ENCODE results near the gene TGM3. TPM values are rescaled to one million over a fixed set of nuclear protein-coding genes. Genes with fewer than 3 reads are reported as not detected.

Gene TGM3
- total RNA-seq, 2 donors from 2014 or later = not detected

GRCh38 chr20:2292416-2293110, 3.2 kb upstream of the TGM3 start:
- DNase-seq = no peak
- H3K27me3 Mint-ChIP-seq = peaks cover 35% of the 10 kb centered on the region
- no peak overlapping the region for H3K27ac Mint-ChIP-seq
- H3K4me1 Mint-ChIP-seq = no peaks in the 10 kb centered on the region
- H3K36me3 Mint-ChIP-seq (ENCODE audit: low read depth) = no peaks in the 10 kb centered on the region
- H3K9me3 ChIP-seq (ENCODE audit: control insufficient read depth, low read length, poor library complexity, severe bottlenecking) = no peaks in the 10 kb centered on the region
- ATAC-seq = peak; percentile 30
- H3K4me3 Mint-ChIP-seq = no peak overlapping the region

GRCh38 chr20:2293486-2293885, 2.3 kb upstream of the TGM3 start:
- no peak overlapping the region for H3K4me3 Mint-ChIP-seq
- peaks cover 41% of the 10 kb centered on the region for H3K27me3 Mint-ChIP-seq
- no peaks in the 10 kb centered on the region for H3K36me3 Mint-ChIP-seq (ENCODE audit: low read depth)
- no peak overlapping the region for H3K27ac Mint-ChIP-seq
- H3K9me3 ChIP-seq (ENCODE audit: control insufficient read depth, low read length, poor library complexity, severe bottlenecking) = no peaks in the 10 kb centered on the region
- no peaks in the 10 kb centered on the region for H3K4me1 Mint-ChIP-seq
- ATAC-seq = no peak
- no peak for DNase-seq

GRCh38 chr20:2293971-2294370, 1.8 kb upstream of the TGM3 start:
- Mint-ChIP-seq H3K4me3 (no peak overlapping the region), H3K36me3 (ENCODE audit: low read depth) (no peaks in the 10 kb centered on the region), H3K4me1 (no peaks in the 10 kb centered on the region), H3K27ac (no peak overlapping the region), H3K27me3 (peaks cover 45% of the 10 kb centered on the region)
- no peaks in the 10 kb centered on the region for H3K9me3 ChIP-seq (ENCODE audit: control insufficient read depth, low read length, poor library complexity, severe bottlenecking)
- DNase-seq = no peak
- ATAC-seq = no peak

GRCh38 chr20:2295286-2295685, 515 bp upstream of the TGM3 start:
- no peaks in the 10 kb centered on the region for H3K4me1 Mint-ChIP-seq
- peaks cover 46% of the 10 kb centered on the region for H3K27me3 Mint-ChIP-seq
- no peak for ATAC-seq
- no peaks in the 10 kb centered on the region for H3K36me3 Mint-ChIP-seq (ENCODE audit: low read depth)
- no peaks in the 10 kb centered on the region for H3K9me3 ChIP-seq (ENCODE audit: control insufficient read depth, low read length, poor library complexity, severe bottlenecking)
- H3K27ac Mint-ChIP-seq = no peak overlapping the region
- no peak overlapping the region for H3K4me3 Mint-ChIP-seq
- DNase-seq = no peak

GRCh38 chr20:2296524-2297356, 939 bp downstream of the TGM3 start:
- H3K4me1 Mint-ChIP-seq = no peaks in the 10 kb centered on the region
- H3K36me3 Mint-ChIP-seq (ENCODE audit: low read depth) = no peaks in the 10 kb centered on the region
- no peaks in the 10 kb centered on the region for H3K9me3 ChIP-seq (ENCODE audit: control insufficient read depth, low read length, poor library complexity, severe bottlenecking)
- H3K27me3 Mint-ChIP-seq = peaks cover 47% of the 10 kb centered on the region
- no peak for ATAC-seq
- no peak for DNase-seq
- H3K27ac Mint-ChIP-seq = no peak overlapping the region
- H3K4me3 Mint-ChIP-seq = no peak overlapping the region

- no peak overlapping the region for H3K4me3 Mint-ChIP-seq
- no peaks in the 10 kb centered on the region for H3K4me1 Mint-ChIP-seq
- no peak for DNase-seq
- no peaks in the 10 kb centered on the region for H3K9me3 ChIP-seq (ENCODE audit: control insufficient read depth, low read length, poor library complexity, severe bottlenecking)
- no peaks in the 10 kb centered on the region for H3K36me3 Mint-ChIP-seq (ENCODE audit: low read depth)
- no peak for ATAC-seq
- H3K27me3 Mint-ChIP-seq = peaks cover 47% of the 10 kb centered on the region
- no peak overlapping the region for H3K27ac Mint-ChIP-seq
Observed at GRCh38 chr20:2297357-2297728, 1.5 kb downstream of the TGM3 start.

GRCh38 chr20:2298116-2298515, 2.3 kb downstream of the TGM3 start:
- Mint-ChIP-seq H3K27ac (no peak overlapping the region), H3K4me1 (no peaks in the 10 kb centered on the region), H3K27me3 (peaks cover 52% of the 10 kb centered on the region), H3K4me3 (no peak overlapping the region), H3K36me3 (ENCODE audit: low read depth) (no peaks in the 10 kb centered on the region)
- no peaks in the 10 kb centered on the region for H3K9me3 ChIP-seq (ENCODE audit: control insufficient read depth, low read length, poor library complexity, severe bottlenecking)
- no peak for ATAC-seq
- no peak for DNase-seq

GRCh38 chr20:2298701-2299100, 2.9 kb downstream of the TGM3 start:
- ATAC-seq (no peak), DNase-seq (no peak)
- Mint-ChIP-seq H3K4me1 (no peaks in the 10 kb centered on the region), H3K36me3 (ENCODE audit: low read depth) (no peaks in the 10 kb centered on the region), H3K4me3 (no peak overlapping the region), H3K27ac (no peak overlapping the region), H3K27me3 (peaks cover 58% of the 10 kb centered on the region)
- H3K9me3 ChIP-seq (ENCODE audit: control insufficient read depth, low read length, poor library complexity, severe bottlenecking) = no peaks in the 10 kb centered on the region

- ATAC-seq = no peak
Observed at GRCh38 chr20:2299301-2299700, 3.5 kb downstream of the TGM3 start.

GRCh38 chr20:2300002-2300401, 4.2 kb downstream of the TGM3 start:
- DNase-seq = no peak

More at GRCh38 chr20:2299301-2299700, 3.5 kb downstream of the TGM3 start:
- Mint-ChIP-seq H3K4me3 (no peak overlapping the region), H3K27me3 (peaks cover 58% of the 10 kb centered on the region), H3K36me3 (ENCODE audit: low read depth) (no peaks in the 10 kb centered on the region), H3K4me1 (no peaks in the 10 kb centered on the region), H3K27ac (no peak overlapping the region)
- DNase-seq = no peak
- H3K9me3 ChIP-seq (ENCODE audit: control insufficient read depth, low read length, poor library complexity, severe bottlenecking) = no peaks in the 10 kb centered on the region

GRCh38 chr20:2300420-2300819, 4.6 kb downstream of the TGM3 start:
- no peak for ATAC-seq
- H3K27me3 Mint-ChIP-seq = peaks cover 49% of the 10 kb centered on the region

More at GRCh38 chr20:2300002-2300401, 4.2 kb downstream of the TGM3 start:
- no peaks in the 10 kb centered on the region for H3K9me3 ChIP-seq (ENCODE audit: control insufficient read depth, low read length, poor library complexity, severe bottlenecking)
- H3K27ac Mint-ChIP-seq = no peak overlapping the region
- H3K27me3 Mint-ChIP-seq = peaks cover 53% of the 10 kb centered on the region
- no peak overlapping the region for H3K4me3 Mint-ChIP-seq
- ATAC-seq = no peak
- no peaks in the 10 kb centered on the region for H3K4me1 Mint-ChIP-seq
- H3K36me3 Mint-ChIP-seq (ENCODE audit: low read depth) = no peaks in the 10 kb centered on the region

GRCh38 chr20:2301164-2301622, 5.4 kb downstream of the TGM3 start:
- H3K4me1 Mint-ChIP-seq = no peaks in the 10 kb centered on the region
- H3K36me3 Mint-ChIP-seq (ENCODE audit: low read depth) = no peaks in the 10 kb centered on the region
- H3K27ac Mint-ChIP-seq = no peak overlapping the region
- no peaks in the 10 kb centered on the region for H3K9me3 ChIP-seq (ENCODE audit: control insufficient read depth, low read length, poor library complexity, severe bottlenecking)
- H3K4me3 Mint-ChIP-seq = no peak overlapping the region
- peak; percentile 57 for ATAC-seq
- no peak for DNase-seq
- H3K27me3 Mint-ChIP-seq = peaks cover 41% of the 10 kb centered on the region

More at GRCh38 chr20:2300420-2300819, 4.6 kb downstream of the TGM3 start:
- no peak for DNase-seq
- Mint-ChIP-seq H3K4me1 (no peaks in the 10 kb centered on the region), H3K27ac (no peak overlapping the region), H3K4me3 (no peak overlapping the region), H3K36me3 (ENCODE audit: low read depth) (no peaks in the 10 kb centered on the region)
- H3K9me3 ChIP-seq (ENCODE audit: control insufficient read depth, low read length, poor library complexity, severe bottlenecking) = no peaks in the 10 kb centered on the region

- H3K4me1 Mint-ChIP-seq = peaks cover 4% of the 10 kb centered on the region
- ATAC-seq (no peak), DNase-seq (no peak)
- no peak overlapping the region for H3K27ac Mint-ChIP-seq
- H3K4me3 Mint-ChIP-seq = no peak overlapping the region
- H3K27me3 Mint-ChIP-seq = peaks cover 39% of the 10 kb centered on the region
- H3K9me3 ChIP-seq (ENCODE audit: control insufficient read depth, low read length, poor library complexity, severe bottlenecking) = no peaks in the 10 kb centered on the region
- H3K36me3 Mint-ChIP-seq (ENCODE audit: low read depth) = no peaks in the 10 kb centered on the region
Observed at GRCh38 chr20:2302384-2303060, 6.7 kb downstream of the TGM3 start.
